D721Med (cell line): Measurements from ENCODE around the gene CYP3A4.
"Not testable (repeated sequence)": the region's sequence is repeated elsewhere in the genome, so short reads cannot be mapped to it uniquely, and the experiment has no call there.

Experiments
- DNase-seq: peaks from one replicate; pipeline ENCODE4 v3.0.0; 2011; ENCODE audit warnings: low spot score; ENCODE audit not compliant: insufficient read length
- FAIRE-seq: peaks from 2 replicates; lab custom pipeline; 2011; peaks lifted over from hg19 to GRCh38; lab: Jason Lieb, UNC
- CTCF ChIP-seq: IDR thresholded peaks from 2 replicates; pipeline ENCODE4 v1.5.1; 2012; ENCODE audit warnings: mild to moderate bottlenecking, control low read depth; ENCODE audit not compliant: insufficient read depth; ENCODE audit errors: missing control alignments

CYP3A4 gene

GRCh38 chr7:99767662-99768061 is 16.3 kb downstream of the CYP3A4 start:
- FAIRE-seq (no peak), DNase-seq (no peak)
- no peak for TF ChIP-seq CTCF

- no peak for DNase-seq
- FAIRE-seq: no peak
- no peak for TF ChIP-seq CTCF
Observed at GRCh38 chr7:99766484-99767099, 17.4 kb downstream of the CYP3A4 start.

GRCh38 chr7:99764478-99764877 is 19.5 kb downstream of the CYP3A4 start:
- DNase-seq: no peak
- no peak for TF ChIP-seq CTCF
- FAIRE-seq: no peak

- DNase-seq: no peak
- no peak for TF ChIP-seq CTCF
- FAIRE-seq: no peak
Observed at GRCh38 chr7:99762680-99763327, 21.2 kb downstream of the CYP3A4 start.

GRCh38 chr7:99755085-99755484 is 28.9 kb downstream of the CYP3A4 start:
- DNase-seq (no peak), FAIRE-seq (no peak)
- no peak for TF ChIP-seq CTCF

- DNase-seq (no peak), FAIRE-seq (no peak)
- TF ChIP-seq CTCF: no peak
Observed at GRCh38 chr7:99752356-99752755, 31.6 kb downstream of the CYP3A4 start.

- not testable (repeated sequence) for FAIRE-seq, DNase-seq
Observed at GRCh38 chr7:99751322-99752052, 32.5 kb downstream of the CYP3A4 start.
